MM.1S (cell line): ENCODE data around the gene ADARB2.

ENCODE experiments used
- DNase-seq: peaks from one replicate; pipeline ENCODE4 v3.0.0-alpha.2; 2015
- H2AFZ ChIP-seq: fragments of 300-600 bp; sonication (generic); 2 replicates; pipeline ENCODE4 v1.6.0; 2016; ENCODE audit warnings: antibody characterized with exemption, low read length
- H3F3A ChIP-seq: fragments of 300-600 bp; sonication (generic); 2 replicates; pipeline ENCODE4 v1.6.1; 2016; ENCODE audit warnings: mild to moderate bottlenecking, antibody characterized with exemption, low read length, moderate library complexity, mixed read lengths; ENCODE audit not compliant: insufficient read depth
- H3K27ac ChIP-seq: fragments of 300-600 bp; sonication (generic); 2 replicates; pipeline ENCODE4 v1.5.1; 2016; ENCODE audit warnings: mild to moderate bottlenecking, low read length
- H3K27me3 ChIP-seq: fragments of 300-600 bp; sonication (generic); replicated peaks from 2 replicates; pipeline ENCODE4 v1.6.0; 2016; ENCODE audit warnings: low read length; ENCODE audit not compliant: insufficient read depth
- H3K36me3 ChIP-seq: fragments of 300-600 bp; sonication (generic); replicated peaks from 2 replicates; pipeline ENCODE4 v1.6.1; 2016; ENCODE audit warnings: mild to moderate bottlenecking, low read length, mixed read lengths; ENCODE audit not compliant: insufficient read depth
- H3K4me1 ChIP-seq: fragments of 300-600 bp; sonication (generic); 2 replicates; pipeline ENCODE4 v1.6.1; 2016; ENCODE audit warnings: low read length, mixed read lengths
- H3K4me2 ChIP-seq: fragments of 300-600 bp; sonication (generic); 2 replicates; pipeline ENCODE4 v1.6.0; 2016; ENCODE audit warnings: low read depth, low read length
- H3K4me3 ChIP-seq: fragments of 300-600 bp; sonication (generic); 2 replicates; pipeline ENCODE4 v1.5.1; 2016; ENCODE audit warnings: low read length, mixed read lengths
- H3K79me2 ChIP-seq: fragments of 300-600 bp; sonication (generic); 2 replicates; pipeline ENCODE4 v1.6.1; 2016; ENCODE audit warnings: mixed run types, low read length, mixed read lengths
- H3K9ac ChIP-seq: fragments of 300-600 bp; sonication (generic); 2 replicates; pipeline ENCODE4 v1.6.1; 2016; ENCODE audit warnings: low read length, mixed read lengths
- H3K9me2 ChIP-seq: fragments of 300-600 bp; sonication (generic); replicated peaks from 2 replicates; pipeline ENCODE4 v1.6.1; 2016; ENCODE audit warnings: mild to moderate bottlenecking, low read length, mixed read lengths; ENCODE audit not compliant: insufficient read depth
- H3K9me3 ChIP-seq: fragments of 300-600 bp; sonication (generic); replicated peaks from 2 replicates; pipeline ENCODE4 v1.6.1; 2016; ENCODE audit warnings: mild to moderate bottlenecking, low read length, mixed read lengths; ENCODE audit not compliant: insufficient read depth
- H4K20me1 ChIP-seq: fragments of 300-600 bp; sonication (generic); 2 replicates; pipeline ENCODE4 v1.6.1; 2016; ENCODE audit warnings: mild to moderate bottlenecking, low read length, moderate library complexity, mixed read lengths; ENCODE audit not compliant: insufficient read depth
- EZH2 ChIP-seq: fragments of 300-600 bp; sonication (generic); optimal IDR thresholded peaks from 2 replicates; pipeline ENCODE3; 2017; ENCODE audit warnings: low read depth, mild to moderate bottlenecking, antibody characterized with exemption, low read length, mixed read lengths
- EZH2phosphoT487 ChIP-seq: fragments of 300-600 bp; sonication (generic); IDR thresholded peaks from 2 replicates; pipeline ENCODE4 v1.6.1; 2018; ENCODE audit warnings: antibody characterized with exemption, low read length
- TF ChIP-seq, protein P1 (sequence below): fragments of 300-600 bp; sonication (generic); IDR thresholded peaks from 2 replicates; pipeline ENCODE4 v1.5.1; 2016; ENCODE audit warnings: antibody characterized with exemption, low read length, mixed read lengths

ADARB2 gene

DNA sequence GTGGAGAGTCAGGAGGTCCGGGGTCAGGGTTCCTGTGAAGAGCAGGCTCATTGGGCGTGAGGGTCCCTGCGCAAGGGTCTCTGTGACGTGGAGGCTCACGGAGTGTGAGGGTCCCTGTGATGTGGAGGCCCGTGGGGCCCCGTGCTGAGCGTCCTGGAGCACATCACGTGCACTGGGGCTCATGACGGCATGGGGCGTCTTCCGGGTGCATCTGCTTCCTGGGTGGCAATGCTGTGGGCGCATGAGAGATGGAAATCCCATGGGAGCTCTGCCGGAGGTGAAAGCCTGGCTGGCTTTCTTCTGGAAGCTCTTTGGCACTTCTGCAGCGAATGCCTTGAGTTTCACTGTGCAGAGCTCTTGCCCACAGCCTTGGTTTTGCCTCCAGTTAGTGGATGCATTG lies 609.7 kb downstream of the ADARB2 start:
- H3K36me3 ChIP-seq, result peaks cover 3% of the 10 kb centered on the region
- no peak for TF ChIP-seq EZH2
- TF ChIP-seq, protein P1, sequence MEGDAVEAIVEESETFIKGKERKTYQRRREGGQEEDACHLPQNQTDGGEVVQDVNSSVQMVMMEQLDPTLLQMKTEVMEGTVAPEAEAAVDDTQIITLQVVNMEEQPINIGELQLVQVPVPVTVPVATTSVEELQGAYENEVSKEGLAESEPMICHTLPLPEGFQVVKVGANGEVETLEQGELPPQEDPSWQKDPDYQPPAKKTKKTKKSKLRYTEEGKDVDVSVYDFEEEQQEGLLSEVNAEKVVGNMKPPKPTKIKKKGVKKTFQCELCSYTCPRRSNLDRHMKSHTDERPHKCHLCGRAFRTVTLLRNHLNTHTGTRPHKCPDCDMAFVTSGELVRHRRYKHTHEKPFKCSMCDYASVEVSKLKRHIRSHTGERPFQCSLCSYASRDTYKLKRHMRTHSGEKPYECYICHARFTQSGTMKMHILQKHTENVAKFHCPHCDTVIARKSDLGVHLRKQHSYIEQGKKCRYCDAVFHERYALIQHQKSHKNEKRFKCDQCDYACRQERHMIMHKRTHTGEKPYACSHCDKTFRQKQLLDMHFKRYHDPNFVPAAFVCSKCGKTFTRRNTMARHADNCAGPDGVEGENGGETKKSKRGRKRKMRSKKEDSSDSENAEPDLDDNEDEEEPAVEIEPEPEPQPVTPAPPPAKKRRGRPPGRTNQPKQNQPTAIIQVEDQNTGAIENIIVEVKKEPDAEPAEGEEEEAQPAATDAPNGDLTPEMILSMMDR, result no peak
- TF ChIP-seq EZH2phosphoT487, result no peak
- H3K4me3 ChIP-seq, result no peak overlapping the region
- H3K27me3 ChIP-seq, result no peaks in the 10 kb centered on the region
- H3K4me2 ChIP-seq, result no peak overlapping the region
- H3F3A ChIP-seq, result no peaks in the 10 kb centered on the region
- DNase-seq, result no peak
- no peaks in the 10 kb centered on the region for H4K20me1 ChIP-seq
- H3K9me3 ChIP-seq, result no peaks in the 10 kb centered on the region
- no peaks in the 10 kb centered on the region for H3K4me1 ChIP-seq
- no peak overlapping the region for H3K27ac ChIP-seq
- no peak overlapping the region for H3K9ac ChIP-seq
- H3K9me2 ChIP-seq, result no peaks in the 10 kb centered on the region
- no peak overlapping the region for H2AFZ ChIP-seq
- no peaks in the 10 kb centered on the region for H3K79me2 ChIP-seq
